ENCODE data around the gene GDF9.

GDF9 gene

GRCh38 chr5:132819468-132819867 lies 46.8 kb downstream of the GDF9 start:
- DNase-seq (ENCODE audit: low read depth, low spot score): no peak

GRCh38 chr5:132817011-132817410 lies 49.3 kb downstream of the GDF9 start:
- no peak for DNase-seq (ENCODE audit: low read depth, low spot score)

- DNase-seq (ENCODE audit: low read depth, low spot score): no peak
Observed at GRCh38 chr5:132816554-132816953, 49.7 kb downstream of the GDF9 start.

- DNase-seq (ENCODE audit: low read depth, low spot score): no peak
Observed at GRCh38 chr5:132816083-132816482, 50.2 kb downstream of the GDF9 start.

- no peak for DNase-seq (ENCODE audit: low read depth, low spot score)
Observed at GRCh38 chr5:132815454-132815853, 50.8 kb downstream of the GDF9 start.

- no peak for DNase-seq (ENCODE audit: low read depth, low spot score)
Observed at GRCh38 chr5:132814503-132815294, 51.6 kb downstream of the GDF9 start.

- no peak for DNase-seq (ENCODE audit: low read depth, low spot score)
Observed at GRCh38 chr5:132813599-132814502, 52.4 kb downstream of the GDF9 start.

GRCh38 chr5:132812781-132813598 lies 53.3 kb downstream of the GDF9 start, which contains the start of gene SOWAHA:
Gene SOWAHA (plus strand): TSS chr5:132813302. CDS start chr5:132813622, 320 bp downstream.
- DNase-seq (ENCODE audit: low read depth, low spot score): no peak

- DNase-seq (ENCODE audit: low read depth, low spot score): no peak
Observed at GRCh38 chr5:132812123-132812765, 54.0 kb downstream of the GDF9 start.

All from brain pericyte (primary cell).